ENCODE data around the gene STYK1.

STYK1 gene

GRCh38 chr12:10645910-10646309 lies 27.9 kb downstream of the STYK1 start:
- TF ChIP-seq CTCF (IDR thresholded peaks at IDR 0.05; ENCODE audit: low read depth, low read length, missing control alignments) = no peak

GRCh38 chr12:10641735-10642500 lies 31.9 kb downstream of the STYK1 start:
- TF ChIP-seq CTCF (IDR thresholded peaks at IDR 0.05; ENCODE audit: low read depth, low read length, missing control alignments) = no peak

More at GRCh38 chr12:10645910-10646309, 27.9 kb downstream of the STYK1 start:
- Histone ChIP-seq H3K36me3 (replicated peaks) (no peaks in the 10 kb centered on the region), H3K27ac (no peak overlapping the region), H3K4me3 (ENCODE audit: low read depth, low read length) (no peak overlapping the region), H3K27me3 (replicated peaks) (no peaks in the 10 kb centered on the region)
- in situ Hi-C loops (cut with HindIII; ENCODE audit: low pct_ligation_motif_present, low sequenced_read_pairs) = no loop called here
- DNase-seq = no peak

GRCh38 chr12:10638728-10639127 lies 35.1 kb downstream of the STYK1 start:
- TF ChIP-seq CTCF (IDR thresholded peaks at IDR 0.05; ENCODE audit: low read depth, low read length, missing control alignments) = no peak
- H3K4me3 ChIP-seq (ENCODE audit: low read depth, low read length) = no peak overlapping the region
- DNase-seq = no peak
- no peaks in the 10 kb centered on the region for H3K27me3 ChIP-seq (replicated peaks)
- in situ Hi-C loops (cut with HindIII; ENCODE audit: low pct_ligation_motif_present, low sequenced_read_pairs) = no loop called here
- H3K36me3 ChIP-seq (replicated peaks) = no peaks in the 10 kb centered on the region
- H3K27ac ChIP-seq = no peak overlapping the region

More at GRCh38 chr12:10641735-10642500, 31.9 kb downstream of the STYK1 start:
- H3K4me3 ChIP-seq (ENCODE audit: low read depth, low read length) = no peak overlapping the region
- H3K36me3 ChIP-seq (replicated peaks) = no peaks in the 10 kb centered on the region
- H3K27me3 ChIP-seq (replicated peaks) = no peaks in the 10 kb centered on the region
- DNase-seq = peak; percentile 57
- no peak overlapping the region for H3K27ac ChIP-seq
- in situ Hi-C loops (cut with HindIII; ENCODE audit: low pct_ligation_motif_present, low sequenced_read_pairs) = no loop called here

GRCh38 chr12:10636611-10637010 lies 37.2 kb downstream of the STYK1 start:
- DNase-seq = no peak
- no peak for TF ChIP-seq CTCF (IDR thresholded peaks at IDR 0.05; ENCODE audit: low read depth, low read length, missing control alignments)

GRCh38 chr12:10636124-10636523 lies 37.7 kb downstream of the STYK1 start:
- Histone ChIP-seq H3K27me3 (replicated peaks) (no peaks in the 10 kb centered on the region), H3K36me3 (replicated peaks) (no peaks in the 10 kb centered on the region), H3K4me3 (ENCODE audit: low read depth, low read length) (no peak overlapping the region), H3K27ac (no peak overlapping the region)
- no peak for TF ChIP-seq CTCF (IDR thresholded peaks at IDR 0.05; ENCODE audit: low read depth, low read length, missing control alignments)
- DNase-seq = no peak
- in situ Hi-C loops (cut with HindIII; ENCODE audit: low pct_ligation_motif_present, low sequenced_read_pairs) = no loop called here

More at GRCh38 chr12:10636611-10637010, 37.2 kb downstream of the STYK1 start:
- H3K36me3 ChIP-seq (replicated peaks) = no peaks in the 10 kb centered on the region
- in situ Hi-C loops (cut with HindIII; ENCODE audit: low pct_ligation_motif_present, low sequenced_read_pairs) = no loop called here
- H3K4me3 ChIP-seq (ENCODE audit: low read depth, low read length) = no peak overlapping the region
- H3K27ac ChIP-seq = no peak overlapping the region
- no peaks in the 10 kb centered on the region for H3K27me3 ChIP-seq (replicated peaks)

- in situ Hi-C loops (cut with HindIII; ENCODE audit: low pct_ligation_motif_present, low sequenced_read_pairs) = no loop called here
- no peaks in the 10 kb centered on the region for H3K36me3 ChIP-seq (replicated peaks)
- no peak overlapping the region for H3K4me3 ChIP-seq (ENCODE audit: low read depth, low read length)
- H3K27ac ChIP-seq = no peak overlapping the region
- TF ChIP-seq CTCF (IDR thresholded peaks at IDR 0.05; ENCODE audit: low read depth, low read length, missing control alignments) = no peak
- DNase-seq = no peak
- no peaks in the 10 kb centered on the region for H3K27me3 ChIP-seq (replicated peaks)
Observed at GRCh38 chr12:10635306-10635705, 38.5 kb downstream of the STYK1 start.

Measured in brain microvascular endothelial cell (primary cell).